ENCODE measurements around the gene TSPAN4.
A peak's percentile ranks its signal among the peaks of the same experiment; 100 is the strongest.

The TSPAN4 gene

DNA sequence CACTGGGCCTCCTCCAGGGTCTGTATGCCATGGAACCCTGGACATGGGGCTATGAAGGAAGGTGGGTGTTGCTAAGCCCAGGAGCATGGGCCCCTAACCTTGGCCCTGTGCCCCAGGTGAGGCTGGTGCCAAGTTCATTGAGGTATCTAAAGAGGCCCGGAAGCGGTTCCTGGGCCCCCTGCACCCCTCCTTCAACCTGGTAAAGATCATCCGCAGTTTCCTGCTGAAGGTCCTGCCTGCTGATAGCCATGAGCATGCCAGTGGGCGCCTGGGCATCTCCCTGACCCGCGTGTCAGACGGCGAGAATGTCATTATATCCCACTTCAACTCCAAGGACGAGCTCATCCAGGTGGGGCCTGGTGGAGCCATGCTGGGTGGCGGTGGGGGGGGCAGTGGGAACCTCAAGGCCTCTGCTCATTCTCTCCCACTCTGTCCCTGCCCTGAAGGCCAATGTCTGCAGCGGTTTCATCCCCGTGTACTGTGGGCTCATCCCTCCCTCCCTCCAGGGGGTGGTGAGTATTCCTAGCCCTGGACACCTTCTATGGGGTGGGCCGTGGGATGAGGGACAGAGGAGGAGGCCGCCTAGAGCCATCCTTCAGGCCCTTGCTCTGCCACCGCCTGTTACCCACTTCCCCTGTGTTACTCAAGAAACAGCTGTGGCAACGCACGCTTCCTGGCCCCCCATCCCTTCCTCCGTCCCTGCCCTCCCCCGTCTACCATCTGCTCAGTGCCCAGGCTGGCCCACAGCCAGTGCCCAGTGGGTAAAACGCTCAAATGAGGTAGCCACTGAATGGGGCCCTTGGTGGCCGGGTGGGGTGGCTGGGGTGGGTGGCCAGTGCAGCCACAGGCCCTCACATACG, 20.9 kb upstream of the TSPAN4 start:
- Histone ChIP-seq H3K27ac (no peak overlapping the region), H3K27me3 (peaks cover 21% of the 10 kb centered on the region), H3K4me2 (peak overlapping the region; percentile 87), H4K20me1 (peaks cover 70% of the 10 kb centered on the region), H3K9ac (peak overlapping the region; percentile 94; the same call in 1 of the 2 replicates), H3K4me3 (no peak overlapping the region), H3K9me3 (no peaks in the 10 kb centered on the region), H3K4me1 (peaks cover 57% of the 10 kb centered on the region), H3K36me3 (peaks cover 36% of the 10 kb centered on the region)
- TF ChIP-seq Cebpa-rat (IDR thresholded peaks at IDR 0.05) = no peak

GRCh38 chr11:823441-824291, 19.0 kb upstream of the TSPAN4 start:
- Histone ChIP-seq H3K4me2 (no peak overlapping the region), H4K20me1 (peaks cover 89% of the 10 kb centered on the region), H3K9me3 (no peaks in the 10 kb centered on the region), H3K4me3 (no peak overlapping the region), H3K4me1 (peaks cover 75% of the 10 kb centered on the region), H3K27ac (no peak overlapping the region), H3K36me3 (peaks cover 36% of the 10 kb centered on the region), H3K27me3 (peaks cover 41% of the 10 kb centered on the region), H3K9ac (no peak overlapping the region)
- TF ChIP-seq Cebpa-rat (IDR thresholded peaks at IDR 0.05) = no peak

DNA sequence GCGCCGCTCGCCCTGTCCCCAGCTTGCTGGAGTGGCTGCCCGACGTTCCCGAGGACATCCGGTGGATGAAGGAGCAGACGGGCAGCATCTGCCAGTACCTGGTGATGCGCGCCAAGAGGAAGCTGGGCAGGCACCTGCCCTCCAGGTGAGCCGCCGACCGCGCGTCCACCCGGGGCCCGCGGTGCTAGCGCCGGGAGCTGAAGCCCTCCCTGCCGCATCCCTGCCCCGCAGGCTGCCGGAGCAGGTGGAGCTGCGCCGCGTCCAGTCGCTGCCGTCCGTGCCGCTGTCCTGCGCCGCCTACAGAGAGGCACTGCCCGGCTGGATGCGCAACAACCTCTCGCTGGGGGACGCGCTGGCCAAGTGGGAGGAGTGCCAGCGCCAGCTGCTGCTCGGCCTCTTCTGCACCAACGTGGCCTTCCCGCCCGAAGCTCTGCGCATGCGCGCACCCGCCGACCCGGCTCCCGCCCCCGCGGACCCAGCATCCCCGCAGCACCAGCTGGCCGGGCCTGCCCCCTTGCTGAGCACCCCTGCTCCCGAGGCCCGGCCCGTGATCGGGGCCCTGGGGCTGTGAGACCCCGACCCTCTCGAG, 18.3 kb upstream of the TSPAN4 start:
- no peak overlapping the region for H3K9ac ChIP-seq
- no peak overlapping the region for H3K27ac ChIP-seq
- no peak overlapping the region for H3K4me2 ChIP-seq
- H3K9me3 ChIP-seq = no peaks in the 10 kb centered on the region
- no peak for TF ChIP-seq Cebpa-rat (IDR thresholded peaks at IDR 0.05)
- H3K4me1 ChIP-seq = peaks cover 78% of the 10 kb centered on the region
- peaks cover 36% of the 10 kb centered on the region for H3K36me3 ChIP-seq
- peaks cover 96% of the 10 kb centered on the region for H4K20me1 ChIP-seq
- no peak overlapping the region for H3K4me3 ChIP-seq
- peaks cover 48% of the 10 kb centered on the region for H3K27me3 ChIP-seq

DNA sequence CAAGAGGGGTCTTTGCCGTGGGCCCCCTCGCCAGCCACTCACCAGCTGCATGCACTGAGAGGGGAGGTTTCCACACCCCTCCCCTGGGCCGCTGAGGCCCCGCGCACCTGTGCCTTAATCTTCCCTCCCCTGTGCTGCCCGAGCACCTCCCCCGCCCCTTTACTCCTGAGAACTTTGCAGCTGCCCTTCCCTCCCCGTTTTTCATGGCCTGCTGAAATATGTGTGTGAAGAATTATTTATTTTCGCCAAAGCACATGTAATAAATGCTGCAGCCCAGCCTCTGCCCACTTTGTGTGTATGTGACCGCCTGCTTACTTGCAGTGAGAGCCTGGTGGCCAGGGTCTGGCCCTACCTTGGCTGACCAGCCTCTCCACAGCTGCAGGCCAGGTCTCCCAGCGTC, 17.7 kb upstream of the TSPAN4 start:
- Histone ChIP-seq H3K9me3 (no peaks in the 10 kb centered on the region), H3K9ac (no peak overlapping the region), H3K36me3 (peaks cover 36% of the 10 kb centered on the region), H3K4me1 (peaks cover 83% of the 10 kb centered on the region), H3K4me2 (peak overlapping the region; percentile 100; the same call in 1 of the 2 replicates), H3K4me3 (no peak overlapping the region), H3K27ac (no peak overlapping the region), H3K27me3 (peaks cover 53% of the 10 kb centered on the region), H4K20me1 (peaks cover 100% of the 10 kb centered on the region)
- TF ChIP-seq Cebpa-rat (IDR thresholded peaks at IDR 0.05) = no peak

DNA sequence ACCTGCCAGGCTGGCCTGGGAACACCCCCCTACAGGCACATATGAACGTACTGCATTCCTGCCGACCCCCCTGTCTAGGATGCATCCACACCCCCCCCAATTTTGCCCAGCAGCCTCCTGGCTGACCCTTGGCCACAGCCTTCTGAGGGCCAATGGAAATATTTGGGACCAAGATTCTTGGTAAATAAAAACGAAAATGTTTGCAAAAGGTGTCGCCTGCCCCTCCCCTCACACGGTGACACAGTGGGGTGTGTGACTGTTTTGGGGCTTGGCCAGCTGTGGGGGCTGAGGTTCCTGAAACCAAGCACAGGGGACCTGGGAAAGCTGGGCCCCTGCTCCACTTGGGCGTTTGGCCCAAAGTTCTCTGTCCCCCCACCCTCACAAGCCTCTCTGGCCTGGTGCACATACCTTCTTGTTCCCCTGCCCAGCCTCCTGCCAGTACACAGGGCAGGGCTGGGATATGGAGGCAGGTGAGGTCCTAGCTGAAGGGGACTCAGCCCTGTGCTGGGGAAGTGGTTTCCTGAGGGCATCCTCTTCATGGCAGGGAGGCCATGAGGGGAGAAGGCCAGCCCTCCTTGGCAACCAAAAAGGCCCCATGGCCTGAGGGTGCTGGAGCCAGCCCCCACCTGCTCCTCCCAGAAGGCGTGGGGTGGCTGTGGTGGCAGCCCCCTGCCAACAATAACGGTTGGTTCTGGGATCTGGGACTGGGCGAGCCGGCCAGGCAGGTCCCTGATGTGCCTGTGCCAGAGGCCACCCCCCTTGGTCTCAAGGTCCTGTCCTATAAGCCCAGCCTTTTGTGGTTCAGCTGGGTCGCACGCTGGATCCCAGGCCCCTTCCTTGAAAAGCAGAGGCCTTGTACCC, 17.1 kb upstream of the TSPAN4 start:
- H3K36me3 ChIP-seq = peaks cover 36% of the 10 kb centered on the region
- no peaks in the 10 kb centered on the region for H3K9me3 ChIP-seq
- no peak for TF ChIP-seq Cebpa-rat (IDR thresholded peaks at IDR 0.05)
- no peak overlapping the region for H3K9ac ChIP-seq
- H3K4me1 ChIP-seq = peaks cover 85% of the 10 kb centered on the region
- H3K4me3 ChIP-seq = no peak overlapping the region; the same call in 1 of the 2 replicates
- H4K20me1 ChIP-seq = peaks cover 100% of the 10 kb centered on the region
- peak overlapping the region; percentile 100 for H3K4me2 ChIP-seq
- peaks cover 60% of the 10 kb centered on the region for H3K27me3 ChIP-seq
- H3K27ac ChIP-seq = no peak overlapping the region

GRCh38 chr11:826227-826621, 16.4 kb upstream of the TSPAN4 start:
- peaks cover 85% of the 10 kb centered on the region for H3K4me1 ChIP-seq
- peak overlapping the region; percentile 50; the same call in 1 of the 2 replicates for H3K9ac ChIP-seq
- peaks cover 66% of the 10 kb centered on the region for H3K27me3 ChIP-seq
- H4K20me1 ChIP-seq = peaks cover 100% of the 10 kb centered on the region
- H3K4me3 ChIP-seq = peak overlapping the region; percentile 69
- H3K9me3 ChIP-seq = no peaks in the 10 kb centered on the region
- peak overlapping the region; percentile 100 for H3K4me2 ChIP-seq
- peaks cover 36% of the 10 kb centered on the region for H3K36me3 ChIP-seq
- TF ChIP-seq Cebpa-rat (IDR thresholded peaks at IDR 0.05) = no peak
- H3K27ac ChIP-seq = no peak overlapping the region; the same call in 1 of the 2 replicates

- Histone ChIP-seq H3K4me2 (peak overlapping the region; percentile 100), H3K27me3 (peaks cover 72% of the 10 kb centered on the region), H4K20me1 (peaks cover 100% of the 10 kb centered on the region), H3K36me3 (peaks cover 36% of the 10 kb centered on the region), H3K27ac (no peak overlapping the region; the same call in 1 of the 2 replicates), H3K4me3 (peak overlapping the region; percentile 69), H3K9me3 (no peaks in the 10 kb centered on the region), H3K4me1 (peaks cover 85% of the 10 kb centered on the region), H3K9ac (peak overlapping the region; percentile 50; the same call in 1 of the 2 replicates)
- TF ChIP-seq Cebpa-rat (IDR thresholded peaks at IDR 0.05) = peak; percentile 75
Measured at GRCh38 chr11:826836-827145, 15.9 kb upstream of the TSPAN4 start.

DNA sequence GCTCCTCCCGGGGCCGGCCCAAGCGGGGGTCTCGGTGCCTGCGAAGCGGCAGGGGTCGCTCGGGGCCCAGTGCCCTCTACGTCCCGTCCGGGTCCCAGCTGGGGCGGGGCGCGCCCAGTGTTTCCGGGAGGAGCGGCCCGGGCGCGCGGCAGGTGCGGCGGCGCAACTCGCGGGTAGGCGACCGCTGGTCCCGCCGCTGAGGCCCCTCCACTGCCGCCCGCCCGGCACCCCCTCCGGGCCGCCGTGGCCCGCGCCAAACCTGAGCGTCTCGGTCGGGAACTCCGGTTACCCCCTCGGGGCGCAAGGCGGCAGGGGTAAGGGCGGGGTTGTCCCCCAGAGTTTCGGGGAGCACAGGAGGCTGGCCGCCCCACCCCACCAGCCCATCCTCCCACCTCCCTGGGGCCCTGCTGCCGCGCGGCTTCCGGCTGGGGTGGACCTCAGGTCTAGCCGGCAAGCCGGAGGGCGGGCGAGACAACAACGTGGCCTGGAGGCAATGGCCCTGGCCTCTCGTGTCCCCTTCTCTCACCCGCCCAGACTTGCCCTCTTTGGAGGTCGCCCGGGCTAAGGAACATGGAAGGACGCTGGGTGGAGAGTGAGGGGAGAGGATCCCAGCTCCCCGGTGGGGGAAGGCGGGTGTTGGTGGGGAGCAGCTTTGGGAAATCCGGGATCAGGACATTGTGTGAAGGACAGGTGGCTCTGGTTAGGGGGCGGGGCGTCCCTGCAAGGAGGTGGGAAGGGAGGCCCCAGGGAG, 15.3 kb upstream of the TSPAN4 start:
- Histone ChIP-seq H3K36me3 (peaks cover 35% of the 10 kb centered on the region), H3K4me3 (peak overlapping the region; percentile 69), H3K4me2 (peak overlapping the region; percentile 100), H3K9me3 (no peaks in the 10 kb centered on the region), H3K27me3 (peaks cover 77% of the 10 kb centered on the region), H3K27ac (peak overlapping the region; percentile 9; the same call in 1 of the 2 replicates), H3K4me1 (peaks cover 85% of the 10 kb centered on the region), H3K9ac (peak overlapping the region; percentile 50; the same call in 1 of the 2 replicates), H4K20me1 (peaks cover 100% of the 10 kb centered on the region)
- peak; percentile 45 for TF ChIP-seq Cebpa-rat (IDR thresholded peaks at IDR 0.05)

Measured in BLaER1 (cell line).